ENCODE measurements around the gene PLEKHB2.
"Not testable (repeated sequence)": the region's sequence is repeated elsewhere in the genome, so short reads cannot be mapped to it uniquely, and the experiment has no call there.

The PLEKHB2 gene

GRCh38 chr2:131148426-131148825, 43.3 kb downstream of the PLEKHB2 start:
- TF ChIP-seq CTCF (IDR thresholded peaks at IDR 0.05; ENCODE audit: poor library complexity, severe bottlenecking): peak; percentile 19
- Histone ChIP-seq H3K27me3 (ENCODE audit: insufficient read depth, poor library complexity, severe bottlenecking) (no peaks in the 10 kb centered on the region), H3K4me1 (ENCODE audit: insufficient read depth, poor library complexity, severe bottlenecking) (no peaks in the 10 kb centered on the region), H3K36me3 (ENCODE audit: low read depth) (peaks cover 27% of the 10 kb centered on the region), H3K4me3 (ENCODE audit: severe bottlenecking) (no peak overlapping the region), H3K9me3 (ENCODE audit: severe bottlenecking) (no peaks in the 10 kb centered on the region), H3K27ac (ENCODE audit: poor library complexity, severe bottlenecking) (no peak overlapping the region)
- ATAC-seq (ENCODE audit: low read depth): 0 out of 3 replicates have a peak, but pooled peaks have one; percentile 24
- no peak for DNase-seq (ENCODE audit: low spot score)

GRCh38 chr2:131150109-131150508, 45.0 kb downstream of the PLEKHB2 start:
- H3K27ac ChIP-seq (ENCODE audit: poor library complexity, severe bottlenecking); H3K4me3 ChIP-seq (ENCODE audit: severe bottlenecking); ATAC-seq (ENCODE audit: low read depth): not testable (repeated sequence)

GRCh38 chr2:131151398-131151797, 46.3 kb downstream of the PLEKHB2 start:
- H3K4me1 ChIP-seq (ENCODE audit: insufficient read depth, poor library complexity, severe bottlenecking): no peaks in the 10 kb centered on the region
- no peak overlapping the region for H3K4me3 ChIP-seq (ENCODE audit: severe bottlenecking)
- no peak for TF ChIP-seq CTCF (IDR thresholded peaks at IDR 0.05; ENCODE audit: poor library complexity, severe bottlenecking)
- no peaks in the 10 kb centered on the region for H3K9me3 ChIP-seq (ENCODE audit: severe bottlenecking)
- no peak overlapping the region for H3K27ac ChIP-seq (ENCODE audit: poor library complexity, severe bottlenecking)
- ATAC-seq (ENCODE audit: low read depth): no peak
- DNase-seq (ENCODE audit: low spot score): no peak
- no peaks in the 10 kb centered on the region for H3K27me3 ChIP-seq (ENCODE audit: insufficient read depth, poor library complexity, severe bottlenecking)
- peaks cover 21% of the 10 kb centered on the region for H3K36me3 ChIP-seq (ENCODE audit: low read depth)

More at GRCh38 chr2:131150109-131150508, 45.0 kb downstream of the PLEKHB2 start:
- DNase-seq (ENCODE audit: low spot score); H3K27me3 ChIP-seq (ENCODE audit: insufficient read depth, poor library complexity, severe bottlenecking); H3K4me1 ChIP-seq (ENCODE audit: insufficient read depth, poor library complexity, severe bottlenecking); H3K9me3 ChIP-seq (ENCODE audit: severe bottlenecking): not testable (repeated sequence)
- H3K36me3 ChIP-seq (ENCODE audit: low read depth): peaks cover 21% of the 10 kb centered on the region

GRCh38 chr2:131152074-131152473, 46.9 kb downstream of the PLEKHB2 start:
- Histone ChIP-seq H3K36me3 (ENCODE audit: low read depth) (peaks cover 15% of the 10 kb centered on the region), H3K4me1 (ENCODE audit: insufficient read depth, poor library complexity, severe bottlenecking) (no peaks in the 10 kb centered on the region), H3K27me3 (ENCODE audit: insufficient read depth, poor library complexity, severe bottlenecking) (no peaks in the 10 kb centered on the region), H3K9me3 (ENCODE audit: severe bottlenecking) (no peaks in the 10 kb centered on the region), H3K27ac (ENCODE audit: poor library complexity, severe bottlenecking) (no peak overlapping the region), H3K4me3 (ENCODE audit: severe bottlenecking) (no peak overlapping the region)
- no peak for TF ChIP-seq CTCF (IDR thresholded peaks at IDR 0.05; ENCODE audit: poor library complexity, severe bottlenecking)
- 0 out of 3 replicates have a peak, but pooled peaks have one; percentile 13 for ATAC-seq (ENCODE audit: low read depth)
- no peak for DNase-seq (ENCODE audit: low spot score)

- H3K27ac ChIP-seq (ENCODE audit: poor library complexity, severe bottlenecking): no peak overlapping the region
- ATAC-seq (ENCODE audit: low read depth) (peak; percentile 18), DNase-seq (ENCODE audit: low spot score) (no peak)
- no peak overlapping the region for H3K4me3 ChIP-seq (ENCODE audit: severe bottlenecking)
- peaks cover 5% of the 10 kb centered on the region; the same call in 1 of the 2 replicates for H3K36me3 ChIP-seq (ENCODE audit: low read depth)
- H3K27me3 ChIP-seq (ENCODE audit: insufficient read depth, poor library complexity, severe bottlenecking): no peaks in the 10 kb centered on the region
- H3K9me3 ChIP-seq (ENCODE audit: severe bottlenecking): no peaks in the 10 kb centered on the region
- TF ChIP-seq CTCF (IDR thresholded peaks at IDR 0.05; ENCODE audit: poor library complexity, severe bottlenecking): no peak
- no peaks in the 10 kb centered on the region for H3K4me1 ChIP-seq (ENCODE audit: insufficient read depth, poor library complexity, severe bottlenecking)
These were observed 48.4 kb downstream of the PLEKHB2 start for GRCh38 chr2:131153529-131153928.
